ENCODE results near the gene ZSCAN16. TPM values are rescaled to one million over a fixed set of nuclear protein-coding genes. Genes with fewer than 3 reads are reported as not detected.

Gene ZSCAN16
- total and polyA plus RNA-seq, 2 of the 13 experiments (the other 11 are each of a cell fraction or from before 2014, with no cell fraction given), result 5.7 to 12.7 TPM

GRCh38 chr6:28080631-28081485 is 43.6 kb upstream of the ZSCAN16 start (continued):
- no peak for TF ChIP-seq PTBP1 (IDR thresholded peaks at IDR 0.05; ENCODE audit: low read depth, low read length, poor library complexity, severe bottlenecking)
- TF ChIP-seq ZNF30 (CRISPR knock-in tag; IDR thresholded peaks at IDR 0.05), result peak; percentile 83; the same call in 1 of the 2 replicates
- peak; percentile 81 for TF ChIP-seq ELF3 (CRISPR knock-in tag; IDR thresholded peaks at IDR 0.05)
- TF ChIP-seq GATAD2A (CRISPR knock-in tag; IDR thresholded peaks at IDR 0.05), result peak; percentile 83
- TF ChIP-seq ZBTB14 (CRISPR knock-in tag; IDR thresholded peaks at IDR 0.05), result 0 out of 2 replicates have a peak, but pooled peaks have one; percentile 52
- peak; percentile 71 for TF ChIP-seq FOXO1 (CRISPR knock-in tag; IDR thresholded peaks at IDR 0.05)
- TF ChIP-seq PHF20 (CRISPR knock-in tag; IDR thresholded peaks at IDR 0.05), result peak; percentile 99
- TF ChIP-seq RAD21 (CRISPR knock-in tag; IDR thresholded peaks at IDR 0.05), result peak; percentile 57; the same call in 1 of the 2 replicates
- peak; percentile 75; the same call in 1 of the 2 replicates for TF ChIP-seq CC2D1A (CRISPR knock-in tag; IDR thresholded peaks at IDR 0.05)
- TF ChIP-seq JARID2 (CRISPR knock-in tag; IDR thresholded peaks at IDR 0.05; ENCODE audit: insufficient replicate concordance), result no peak
- TF ChIP-seq HNRNPL (IDR thresholded peaks at IDR 0.05; ENCODE audit: low read depth, low read length), result no peak
- TF ChIP-seq FOXM1 (CRISPR knock-in tag; IDR thresholded peaks at IDR 0.05), result no peak
- no peak for TF ChIP-seq ZNF20 (CRISPR knock-in tag; IDR thresholded peaks at IDR 0.05)
- TF ChIP-seq ETV5 (CRISPR knock-in tag; IDR thresholded peaks at IDR 0.05; ENCODE audit: borderline replicate concordance), result peak; percentile 96
- 0 out of 2 replicates have a peak, but pooled peaks have one; percentile 10 for TF ChIP-seq GFI1 (CRISPR knock-in tag; IDR thresholded peaks at IDR 0.05; ENCODE audit: borderline replicate concordance)
- TF ChIP-seq ZNF749 (CRISPR knock-in tag; IDR thresholded peaks at IDR 0.05; ENCODE audit: borderline replicate concordance), result peak; percentile 77; the same call in 1 of the 2 replicates
- peak; percentile 97 for TF ChIP-seq TGIF2 (CRISPR knock-in tag; IDR thresholded peaks at IDR 0.05)
- no peak for TF ChIP-seq ZBTB1 (CRISPR knock-in tag; IDR thresholded peaks at IDR 0.05; ENCODE audit: borderline replicate concordance)
- peak; percentile 97 for TF ChIP-seq ZFP91 (CRISPR knock-in tag; IDR thresholded peaks at IDR 0.05; ENCODE audit: borderline replicate concordance)
- TF ChIP-seq MAFK (conservative IDR thresholded peaks at IDR 0.05 in 1 of 2, IDR thresholded peaks at IDR 0.05 in 1 of 2; ENCODE audit: low read length in 2 of 2), result no peak
- no peak; the same call in 1 of the 2 replicates for TF ChIP-seq ZSCAN29 (CRISPR knock-in tag; conservative IDR thresholded peaks at IDR 0.05)
- no peak for TF ChIP-seq SP1 (IDR thresholded peaks at IDR 0.05)
- TF ChIP-seq SP1 (CRISPR knock-in tag; IDR thresholded peaks at IDR 0.05), result peak; percentile 90
- peak; percentile 98 for TF ChIP-seq NAIF1 (CRISPR knock-in tag; IDR thresholded peaks at IDR 0.05; ENCODE audit: borderline replicate concordance)
- TF ChIP-seq ZNF660 (CRISPR knock-in tag; IDR thresholded peaks at IDR 0.05; ENCODE audit: borderline replicate concordance, low read depth), result no peak
- TF ChIP-seq RNF219 (CRISPR knock-in tag; IDR thresholded peaks at IDR 0.05), result no peak; the same call in 1 of the 2 replicates
